HEK293 (cell line): ENCODE results near the gene VAT1L.

Experiments
- CTCF ChIA-PET: fragments of 350-600 bp; formaldehyde crosslinking; extraction: SDS; loops from one replicate; lab custom pipeline; 2021; ENCODE audit warnings: antibody characterized with exemption; lab: Yijun Ruan, JAX
- POLR2A ChIA-PET: fragments of 300-600 bp; formaldehyde crosslinking; extraction: SDS; loops from one replicate; lab custom pipeline; 2020; ENCODE audit warnings: antibody characterized with exemption, inconsistent platforms; lab: Yijun Ruan, JAX
- H3K27ac ChIP-seq: fragments of 200-500 bp; sonication (Bioruptor generic); 2 replicates; pipeline ENCODE4 v1.5.1; 2014; ENCODE audit warnings: low read depth, low read length, control low read depth, inconsistent platforms; ENCODE audit errors: extremely low read depth
- H3K36me3 ChIP-seq, 2 experiments: fragments of 200-500 bp in 1 of 2; sonication (Bioruptor generic) in 1 of 2; 1 replicate in 1 of 2; 2 replicates in 1 of 2; pipeline ENCODE4 v1.5.1; 2014 to 2017; ENCODE audit warnings: inconsistent platforms in 2 of 2, low read length in 2 of 2; ENCODE audit not compliant: control insufficient read depth in 2 of 2, insufficient read depth in 1 of 2
- H3K4me1 ChIP-seq: fragments of 200-500 bp; sonication (Bioruptor generic); 2 replicates; pipeline ENCODE4 v1.5.1; 2014; ENCODE audit warnings: mild to moderate bottlenecking, low read length, inconsistent platforms; ENCODE audit not compliant: control insufficient read depth, insufficient read depth
- H3K4me3 ChIP-seq: 2 replicates; pipeline ENCODE4 v1.5.1; 2011; ENCODE audit warnings: low read depth, mild to moderate bottlenecking, control low read depth, low read length, moderate library complexity
- H3K9me3 ChIP-seq: fragments of 200-500 bp; sonication (Bioruptor generic); 2 replicates; pipeline ENCODE4 v1.5.1; 2014; ENCODE audit warnings: low read depth, low read length, inconsistent platforms; ENCODE audit not compliant: control insufficient read depth, insufficient read depth
- BCL6B ChIP-seq: fragments of 450-650 bp; formaldehyde crosslinking; IDR thresholded peaks from 2 replicates; pipeline ENCODE4 v1.5.1; 2017; ENCODE audit warnings: missing biosample characterization, missing genetic modification characterization
- HOXC10 ChIP-seq: sonication (generic); formaldehyde crosslinking; IDR thresholded peaks from 2 replicates; pipeline ENCODE4 v1.8.1; 2023; ENCODE audit warnings: mild to moderate bottlenecking, missing genetic modification reagents
- HOXD13 ChIP-seq: sonication (generic); formaldehyde crosslinking; IDR thresholded peaks from 2 replicates; pipeline ENCODE4 v1.8.0; 2022; ENCODE audit warnings: missing genetic modification reagents, borderline replicate concordance
- SCRT2 ChIP-seq: fragments of 450-650 bp; formaldehyde crosslinking; IDR thresholded peaks from 2 replicates; pipeline ENCODE4 v1.5.1; 2016; ENCODE audit warnings: missing biosample characterization, missing genetic modification characterization
- SETDB1 ChIP-seq: IDR thresholded peaks from one replicate; pipeline ENCODE4 v1.6.1; 2017; ENCODE audit warnings: mild to moderate bottlenecking, low read length, moderate library complexity, mixed read lengths; ENCODE audit not compliant: insufficient read length
- ZBTB48 ChIP-seq: fragments of 450-650 bp; formaldehyde crosslinking; IDR thresholded peaks from 2 replicates; pipeline ENCODE4 v1.5.1; 2016; ENCODE audit warnings: missing biosample characterization, missing genetic modification characterization
- ZNF133 ChIP-seq: fragments of 450-650 bp; formaldehyde crosslinking; IDR thresholded peaks from 2 replicates; pipeline ENCODE4 v1.5.1; 2016; ENCODE audit warnings: missing biosample characterization, missing genetic modification characterization
- ZNF184 ChIP-seq: fragments of 450-650 bp; IDR thresholded peaks from 2 replicates; pipeline ENCODE4 v1.5.1; 2018; ENCODE audit warnings: missing biosample characterization, mild to moderate bottlenecking, missing genetic modification characterization
- ZNF19 ChIP-seq: fragments of 450-650 bp; formaldehyde crosslinking; IDR thresholded peaks from 2 replicates; pipeline ENCODE4; 2016; ENCODE audit warnings: missing biosample characterization, missing genetic modification characterization, low read depth
- ZNF202 ChIP-seq: fragments of 450-650 bp; formaldehyde crosslinking; IDR thresholded peaks from 2 replicates; pipeline ENCODE4 v1.5.1; 2016; ENCODE audit warnings: missing biosample characterization, missing genetic modification characterization, borderline replicate concordance
- ZNF248 ChIP-seq: fragments of 450-650 bp; formaldehyde crosslinking; IDR thresholded peaks from 2 replicates; pipeline ENCODE4 v1.5.1; 2017; ENCODE audit warnings: missing biosample characterization, missing genetic modification characterization
- ZNF266 ChIP-seq: fragments of 450-650 bp; formaldehyde crosslinking; IDR thresholded peaks from 2 replicates; pipeline ENCODE4 v1.5.1; 2016; ENCODE audit warnings: missing biosample characterization, missing genetic modification characterization, low read depth
- ZNF324 ChIP-seq: fragments of 450-650 bp; formaldehyde crosslinking; IDR thresholded peaks from 2 replicates; pipeline ENCODE4 v1.5.1; 2016; ENCODE audit warnings: missing biosample characterization, missing genetic modification characterization
- ZNF416 ChIP-seq: fragments of 450-650 bp; formaldehyde crosslinking; IDR thresholded peaks from 2 replicates; pipeline ENCODE4 v1.5.1; 2016; ENCODE audit warnings: missing biosample characterization, missing genetic modification characterization
- ZNF530 ChIP-seq: fragments of 450-650 bp; formaldehyde crosslinking; IDR thresholded peaks from 2 replicates; pipeline ENCODE4 v1.5.1; 2016; ENCODE audit warnings: low read depth, missing biosample characterization, missing genetic modification characterization
- ZNF555 ChIP-seq: fragments of 450-650 bp; formaldehyde crosslinking; conservative IDR thresholded peaks from 2 replicates; pipeline ENCODE4 v1.5.1; 2017; ENCODE audit warnings: missing biosample characterization, mild to moderate bottlenecking, missing genetic modification characterization, inconsistent platforms
- ZNF561 ChIP-seq: fragments of 450-650 bp; IDR thresholded peaks from 2 replicates; pipeline ENCODE4 v1.5.1; 2018; ENCODE audit warnings: missing biosample characterization, missing genetic modification characterization, borderline replicate concordance
- ZNF654 ChIP-seq: fragments of 450-650 bp; formaldehyde crosslinking; IDR thresholded peaks from 2 replicates; pipeline ENCODE4 v1.5.1; 2016; ENCODE audit warnings: low read depth, missing biosample characterization, missing genetic modification characterization
- ZNF677 ChIP-seq: fragments of 450-650 bp; IDR thresholded peaks from 2 replicates; pipeline ENCODE4 v1.5.0; 2018; ENCODE audit warnings: missing biosample characterization, mild to moderate bottlenecking, missing genetic modification characterization, moderate library complexity
- ZNF792 ChIP-seq: fragments of 450-650 bp; formaldehyde crosslinking; IDR thresholded peaks from 2 replicates; pipeline ENCODE4 v1.5.1; 2016; ENCODE audit warnings: missing biosample characterization, missing genetic modification characterization
- ZNF837 ChIP-seq: fragments of 450-650 bp; formaldehyde crosslinking; IDR thresholded peaks from 2 replicates; pipeline ENCODE4 v1.5.1; 2016; ENCODE audit warnings: missing biosample characterization, missing genetic modification characterization
- ZSCAN16 ChIP-seq: fragments of 450-650 bp; formaldehyde crosslinking; IDR thresholded peaks from 2 replicates; pipeline ENCODE4 v1.5.1; 2016; ENCODE audit warnings: missing biosample characterization, missing genetic modification characterization
- TF ChIP-seq, protein P1 (sequence below): fragments of 450-650 bp; formaldehyde crosslinking; IDR thresholded peaks from 2 replicates; pipeline ENCODE4 v1.5.1; 2016; ENCODE audit warnings: missing biosample characterization, missing genetic modification characterization, borderline replicate concordance
- TF ChIP-seq, protein P2 (sequence below): sonication (generic); formaldehyde crosslinking; IDR thresholded peaks from 2 replicates; pipeline ENCODE4 v1.8.1; 2022; ENCODE audit warnings: mild to moderate bottlenecking, moderate library complexity, missing genetic modification reagents
- TF ChIP-seq, protein P3 (sequence below): fragments of 450-650 bp; formaldehyde crosslinking; IDR thresholded peaks from 2 replicates; pipeline ENCODE4 v1.5.1; 2016; ENCODE audit warnings: missing biosample characterization, missing genetic modification characterization

Gene VAT1L

DNA sequence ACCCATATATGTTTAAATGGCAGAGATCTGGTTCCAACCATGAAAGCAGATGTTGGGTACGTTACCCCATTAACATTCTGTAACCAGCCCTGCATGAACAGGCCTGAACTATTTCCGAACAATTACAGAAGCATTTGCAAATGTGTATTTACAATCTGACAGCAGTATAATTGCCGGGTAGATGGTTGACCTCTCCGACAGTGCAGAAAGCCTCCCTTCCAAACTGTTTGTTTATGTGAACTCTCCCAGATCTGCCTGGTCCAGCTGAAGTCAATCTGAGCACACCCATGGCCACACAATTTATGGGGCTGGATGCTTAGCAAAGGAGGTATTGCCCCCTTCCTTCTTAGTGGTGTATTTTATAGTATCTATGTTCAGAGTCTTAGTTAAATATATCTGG is 44.2 kb upstream of the VAT1L start (continued):
- TF ChIP-seq BCL6B (tag by site-specific recombination) = no peak
- TF ChIP-seq HOXD13 (CRISPR knock-in tag) = no peak
- no peak for TF ChIP-seq ZNF248 (tag by site-specific recombination)
- no peak for TF ChIP-seq ZNF555 (tag by site-specific recombination)
- TF ChIP-seq ZNF19 (tag by site-specific recombination) = no peak
- TF ChIP-seq ZNF654 (tag by site-specific recombination) = no peak
- TF ChIP-seq ZNF202 (tag by site-specific recombination) = no peak
- no peak for TF ChIP-seq ZNF792 (tag by site-specific recombination)

DNA sequence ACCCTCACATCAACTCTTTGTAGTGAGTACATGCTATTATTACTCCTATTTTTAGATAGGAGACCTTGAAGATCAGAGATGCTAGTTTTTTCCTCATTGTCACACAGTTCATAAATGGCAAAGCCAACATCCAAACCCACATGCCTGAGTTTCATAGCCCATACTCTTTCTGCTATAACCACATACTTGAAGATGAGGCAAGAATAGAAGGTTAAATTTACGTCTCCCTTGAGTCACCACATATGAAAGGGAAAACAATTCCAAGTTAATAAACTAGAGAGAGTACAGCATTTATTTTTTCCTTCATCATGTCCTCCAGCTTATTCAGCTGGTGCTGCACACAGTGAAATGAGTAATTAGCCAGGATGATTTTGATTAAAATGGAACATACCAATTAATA is 42.4 kb upstream of the VAT1L start:
- Histone ChIP-seq H3K36me3 (no peaks in the 10 kb centered on the region), H3K27ac (no peak overlapping the region), H3K9me3 (no peaks in the 10 kb centered on the region), H3K4me3 (no peak overlapping the region), H3K4me1 (no peaks in the 10 kb centered on the region)
- POLR2A ChIA-PET = no interaction called here
- CTCF ChIA-PET = no interaction called here
- TF ChIP-seq HOXC10 (CRISPR knock-in tag) = no peak
- TF ChIP-seq ZNF677 (tag by site-specific recombination) = no peak
- TF ChIP-seq ZNF266 (tag by site-specific recombination) = no peak
- TF ChIP-seq, protein P1, sequence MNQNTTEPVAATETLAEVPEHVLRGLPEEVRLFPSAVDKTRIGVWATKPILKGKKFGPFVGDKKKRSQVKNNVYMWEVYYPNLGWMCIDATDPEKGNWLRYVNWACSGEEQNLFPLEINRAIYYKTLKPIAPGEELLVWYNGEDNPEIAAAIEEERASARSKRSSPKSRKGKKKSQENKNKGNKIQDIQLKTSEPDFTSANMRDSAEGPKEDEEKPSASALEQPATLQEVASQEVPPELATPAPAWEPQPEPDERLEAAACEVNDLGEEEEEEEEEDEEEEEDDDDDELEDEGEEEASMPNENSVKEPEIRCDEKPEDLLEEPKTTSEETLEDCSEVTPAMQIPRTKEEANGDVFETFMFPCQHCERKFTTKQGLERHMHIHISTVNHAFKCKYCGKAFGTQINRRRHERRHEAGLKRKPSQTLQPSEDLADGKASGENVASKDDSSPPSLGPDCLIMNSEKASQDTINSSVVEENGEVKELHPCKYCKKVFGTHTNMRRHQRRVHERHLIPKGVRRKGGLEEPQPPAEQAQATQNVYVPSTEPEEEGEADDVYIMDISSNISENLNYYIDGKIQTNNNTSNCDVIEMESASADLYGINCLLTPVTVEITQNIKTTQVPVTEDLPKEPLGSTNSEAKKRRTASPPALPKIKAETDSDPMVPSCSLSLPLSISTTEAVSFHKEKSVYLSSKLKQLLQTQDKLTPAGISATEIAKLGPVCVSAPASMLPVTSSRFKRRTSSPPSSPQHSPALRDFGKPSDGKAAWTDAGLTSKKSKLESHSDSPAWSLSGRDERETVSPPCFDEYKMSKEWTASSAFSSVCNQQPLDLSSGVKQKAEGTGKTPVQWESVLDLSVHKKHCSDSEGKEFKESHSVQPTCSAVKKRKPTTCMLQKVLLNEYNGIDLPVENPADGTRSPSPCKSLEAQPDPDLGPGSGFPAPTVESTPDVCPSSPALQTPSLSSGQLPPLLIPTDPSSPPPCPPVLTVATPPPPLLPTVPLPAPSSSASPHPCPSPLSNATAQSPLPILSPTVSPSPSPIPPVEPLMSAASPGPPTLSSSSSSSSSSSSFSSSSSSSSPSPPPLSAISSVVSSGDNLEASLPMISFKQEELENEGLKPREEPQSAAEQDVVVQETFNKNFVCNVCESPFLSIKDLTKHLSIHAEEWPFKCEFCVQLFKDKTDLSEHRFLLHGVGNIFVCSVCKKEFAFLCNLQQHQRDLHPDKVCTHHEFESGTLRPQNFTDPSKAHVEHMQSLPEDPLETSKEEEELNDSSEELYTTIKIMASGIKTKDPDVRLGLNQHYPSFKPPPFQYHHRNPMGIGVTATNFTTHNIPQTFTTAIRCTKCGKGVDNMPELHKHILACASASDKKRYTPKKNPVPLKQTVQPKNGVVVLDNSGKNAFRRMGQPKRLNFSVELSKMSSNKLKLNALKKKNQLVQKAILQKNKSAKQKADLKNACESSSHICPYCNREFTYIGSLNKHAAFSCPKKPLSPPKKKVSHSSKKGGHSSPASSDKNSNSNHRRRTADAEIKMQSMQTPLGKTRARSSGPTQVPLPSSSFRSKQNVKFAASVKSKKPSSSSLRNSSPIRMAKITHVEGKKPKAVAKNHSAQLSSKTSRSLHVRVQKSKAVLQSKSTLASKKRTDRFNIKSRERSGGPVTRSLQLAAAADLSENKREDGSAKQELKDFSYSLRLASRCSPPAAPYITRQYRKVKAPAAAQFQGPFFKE (tag by site-specific recombination) = no peak
- TF ChIP-seq ZNF184 (tag by site-specific recombination) = no peak
- no peak for TF ChIP-seq ZSCAN16 (tag by site-specific recombination)
- no peak for TF ChIP-seq ZNF837 (tag by site-specific recombination)
- TF ChIP-seq SETDB1 = no peak
- TF ChIP-seq, protein P2, sequence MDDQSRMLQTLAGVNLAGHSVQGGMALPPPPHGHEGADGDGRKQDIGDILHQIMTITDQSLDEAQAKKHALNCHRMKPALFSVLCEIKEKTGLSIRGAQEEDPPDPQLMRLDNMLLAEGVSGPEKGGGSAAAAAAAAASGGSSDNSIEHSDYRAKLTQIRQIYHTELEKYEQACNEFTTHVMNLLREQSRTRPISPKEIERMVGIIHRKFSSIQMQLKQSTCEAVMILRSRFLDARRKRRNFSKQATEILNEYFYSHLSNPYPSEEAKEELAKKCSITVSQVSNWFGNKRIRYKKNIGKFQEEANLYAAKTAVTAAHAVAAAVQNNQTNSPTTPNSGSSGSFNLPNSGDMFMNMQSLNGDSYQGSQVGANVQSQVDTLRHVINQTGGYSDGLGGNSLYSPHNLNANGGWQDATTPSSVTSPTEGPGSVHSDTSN (CRISPR knock-in tag) = no peak
- TF ChIP-seq, protein P3, sequence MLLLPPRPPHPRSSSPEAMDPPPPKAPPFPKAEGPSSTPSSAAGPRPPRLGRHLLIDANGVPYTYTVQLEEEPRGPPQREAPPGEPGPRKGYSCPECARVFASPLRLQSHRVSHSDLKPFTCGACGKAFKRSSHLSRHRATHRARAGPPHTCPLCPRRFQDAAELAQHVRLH (tag by site-specific recombination) = no peak
- no peak for TF ChIP-seq ZNF530 (tag by site-specific recombination)
- no peak for TF ChIP-seq ZNF133
- TF ChIP-seq ZNF324 (tag by site-specific recombination) = no peak
- TF ChIP-seq ZNF561 (tag by site-specific recombination) = no peak
- TF ChIP-seq ZBTB48 (tag by site-specific recombination) = no peak
- TF ChIP-seq ZNF416 (tag by site-specific recombination) = no peak
- TF ChIP-seq SCRT2 (tag by site-specific recombination) = no peak
